MCF 10A (cell line): ENCODE data around the gene REG1A. TPM values are rescaled to one million over a fixed set of nuclear protein-coding genes. Genes with fewer than 3 reads are reported as not detected.

Source experiments
- BruUV-seq: library from RNA; stranded (reverse); fragments of 400-500 nt; replicated peaks from 2 replicates; lab custom pipeline; 2021; lab: Mats Ljungman, UMichigan
- CTCF ChIA-PET: fragments of 300-600 bp; sonication (Branson Sonifier 250); formaldehyde crosslinking; extraction: SDS; loops from one replicate; lab custom pipeline; 2021; ENCODE audit warnings: antibody characterized with exemption, inconsistent platforms; lab: Yijun Ruan, JAX
- POLR2A ChIA-PET: fragments of 300-600, 350-650 bp; sonication (Branson Sonifier 250); formaldehyde crosslinking; extraction: SDS; loops from one replicate; lab custom pipeline; 2020; ENCODE audit warnings: antibody characterized with exemption, inconsistent platforms; lab: Yijun Ruan, JAX
- DNase-seq: peaks from one replicate; pipeline ENCODE4 v3.0.0-alpha.2; 2018; ENCODE audit not compliant: unreplicated experiment
- H3K27ac Mint-ChIP-seq: one replicate; pipeline ENCODE4 v1.8.0; 2022; ENCODE audit warnings: mild to moderate bottlenecking, low read depth, mixed read lengths; ENCODE audit not compliant: unreplicated experiment
- H3K27me3 Mint-ChIP-seq: one replicate; pipeline ENCODE4 v1.8.0; 2022; ENCODE audit warnings: mixed read lengths; ENCODE audit not compliant: insufficient read depth, unreplicated experiment
- H3K36me3 Mint-ChIP-seq: one replicate; pipeline ENCODE4 v1.8.0; 2022; ENCODE audit warnings: mild to moderate bottlenecking, moderate library complexity, mixed read lengths; ENCODE audit not compliant: insufficient read depth, unreplicated experiment
- H3K4me1 Mint-ChIP-seq: one replicate; pipeline ENCODE4 v1.8.0; 2022; ENCODE audit warnings: mixed read lengths; ENCODE audit not compliant: insufficient read depth, unreplicated experiment
- H3K4me3 Mint-ChIP-seq: one replicate; pipeline ENCODE4 v1.8.0; 2022; ENCODE audit warnings: mild to moderate bottlenecking, moderate library complexity, mixed read lengths; ENCODE audit not compliant: unreplicated experiment
- H3K9me3 Mint-ChIP-seq: one replicate; pipeline ENCODE4 v1.8.0; 2022; ENCODE audit warnings: mixed read lengths; ENCODE audit not compliant: unreplicated experiment
- CTCF ChIP-seq: fragments of 200-600 bp; IDR thresholded peaks from one replicate; pipeline ENCODE4 v1.8.0; 2022; ENCODE audit warnings: antibody characterized with exemption, mild to moderate bottlenecking; ENCODE audit not compliant: unreplicated experiment
- intact Hi-C: fragments of 100-400 bp; cut with micrococcal nuclease; formaldehyde crosslinking; loops from 2 replicates; pipeline ENCODE4 v1.14.1; 2022
- total RNA-seq: library from RNA; stranded (reverse); gene quantifications from 2 replicates; pipeline ENCODE4 v1.2.3, GENCODE V29; 2022

Gene REG1A
- total RNA-seq, 1 experiment from 2014 or later: not detected

GRCh38 chr2:79124907-79125720, 4.8 kb downstream of the REG1A start:
- H3K4me1 Mint-ChIP-seq: no peaks in the 10 kb centered on the region
- BruUV-seq: no TSS peak
- no peak overlapping the region for H3K27ac Mint-ChIP-seq
- DNase-seq: no peak
- H3K9me3 Mint-ChIP-seq: peaks cover 20% of the 10 kb centered on the region
- POLR2A ChIA-PET: no interaction called here
- no peak overlapping the region for H3K4me3 Mint-ChIP-seq
- no peaks in the 10 kb centered on the region for H3K27me3 Mint-ChIP-seq
- no peak for TF ChIP-seq CTCF
- no peaks in the 10 kb centered on the region for H3K36me3 Mint-ChIP-seq
- intact Hi-C loops: no loop called here
- CTCF ChIA-PET: no interaction called here

GRCh38 chr2:79125721-79125985, 5.4 kb downstream of the REG1A start:
- Mint-ChIP-seq H3K4me3 (no peak overlapping the region), H3K9me3 (peaks cover 20% of the 10 kb centered on the region), H3K4me1 (no peaks in the 10 kb centered on the region), H3K36me3 (no peaks in the 10 kb centered on the region), H3K27me3 (no peaks in the 10 kb centered on the region), H3K27ac (no peak overlapping the region)
- intact Hi-C loops: no loop called here
- POLR2A ChIA-PET: no interaction called here
- DNase-seq: no peak
- CTCF ChIA-PET: no interaction called here
- BruUV-seq: no TSS peak
- no peak for TF ChIP-seq CTCF

- intact Hi-C loops: no loop called here
- H3K27ac Mint-ChIP-seq: no peak overlapping the region
- no peaks in the 10 kb centered on the region for H3K27me3 Mint-ChIP-seq
- H3K4me3 Mint-ChIP-seq: no peak overlapping the region
- DNase-seq: no peak
- no peaks in the 10 kb centered on the region for H3K36me3 Mint-ChIP-seq
- H3K4me1 Mint-ChIP-seq: no peaks in the 10 kb centered on the region
- POLR2A ChIA-PET: no interaction called here
- H3K9me3 Mint-ChIP-seq: peaks cover 20% of the 10 kb centered on the region
- TF ChIP-seq CTCF: no peak
- CTCF ChIA-PET: no interaction called here
- no TSS peak for BruUV-seq
Observed at GRCh38 chr2:79128406-79128805, 8.1 kb downstream of the REG1A start.

- no peak overlapping the region for H3K27ac Mint-ChIP-seq
- POLR2A ChIA-PET: no interaction called here
Observed at GRCh38 chr2:79129260-79129659, 9.0 kb downstream of the REG1A start.

More at GRCh38 chr2:79129260-79129659, 9.0 kb downstream of the REG1A start:
- CTCF ChIA-PET: no interaction called here
- TF ChIP-seq CTCF: no peak
- Mint-ChIP-seq H3K36me3 (no peaks in the 10 kb centered on the region), H3K4me3 (no peak overlapping the region), H3K4me1 (no peaks in the 10 kb centered on the region), H3K9me3 (peaks cover 16% of the 10 kb centered on the region), H3K27me3 (no peaks in the 10 kb centered on the region)
- no peak for DNase-seq
- intact Hi-C loops: no loop called here
- no TSS peak for BruUV-seq
